Loucy (cell line): ENCODE data around the gene KLHL8.

Experiments
- H2AFZ ChIP-seq: fragments of 200-600 bp; sonication (generic); 2 replicates; pipeline ENCODE4 v1.6.0; 2016; ENCODE audit warnings: antibody characterized with exemption, mild to moderate bottlenecking, low read length, moderate library complexity
- H3F3A ChIP-seq: fragments of 200-600 bp; 2 replicates; pipeline ENCODE4 v1.6.0; 2016; ENCODE audit warnings: antibody characterized with exemption, low read depth, mild to moderate bottlenecking
- H3K27me3 ChIP-seq: fragments of 200-600 bp; sonication (generic); 2 replicates; pipeline ENCODE4 v1.6.1; 2014; ENCODE audit warnings: low read length, mild to moderate bottlenecking; ENCODE audit not compliant: insufficient read depth, poor library complexity, severe bottlenecking
- H3K36me3 ChIP-seq: fragments of 200-600 bp; sonication (generic); 2 replicates; pipeline ENCODE4 v1.6.1; 2016; ENCODE audit warnings: low read length; ENCODE audit not compliant: insufficient read depth
- H3K4me1 ChIP-seq: fragments of 200-600 bp; sonication (generic); 2 replicates; pipeline ENCODE4 v1.5.1; 2014; ENCODE audit warnings: low read length, mild to moderate bottlenecking; ENCODE audit not compliant: insufficient read depth, poor library complexity, severe bottlenecking
- H3K4me2 ChIP-seq: fragments of 200-600 bp; sonication (generic); 2 replicates; pipeline ENCODE4 v1.6.0; 2014; ENCODE audit warnings: antibody characterized with exemption, low read length, low read depth, mild to moderate bottlenecking; ENCODE audit not compliant: poor library complexity, severe bottlenecking
- H3K4me3 ChIP-seq: fragments of 200-600 bp; sonication (generic); 2 replicates; pipeline ENCODE4 v1.5.1; 2014; ENCODE audit warnings: low read length, mild to moderate bottlenecking, mixed read lengths; ENCODE audit not compliant: poor library complexity, severe bottlenecking
- H3K79me2 ChIP-seq: fragments of 200-600 bp; sonication (generic); 2 replicates; pipeline ENCODE4 v1.6.1; 2014; ENCODE audit warnings: low read length; ENCODE audit not compliant: insufficient read depth
- H3K9ac ChIP-seq: fragments of 200-600 bp; sonication (generic); 2 replicates; pipeline ENCODE4 v1.6.0; 2014; ENCODE audit warnings: mild to moderate bottlenecking, low read depth, low read length, moderate library complexity; ENCODE audit not compliant: poor library complexity, severe bottlenecking
- H3K9me2 ChIP-seq: fragments of 200-600 bp; sonication (generic); replicated peaks from 2 replicates; pipeline ENCODE4 v1.6.1; 2016; ENCODE audit warnings: low read depth, low read length, mixed read lengths
- H3K9me3 ChIP-seq: fragments of 200-600 bp; sonication (generic); 2 replicates; pipeline ENCODE4 v1.6.1; 2014; ENCODE audit warnings: mild to moderate bottlenecking, antibody characterized with exemption, low read length, low read depth; ENCODE audit not compliant: insufficient read depth
- H4K20me1 ChIP-seq: fragments of 200-600 bp; sonication (generic); 2 replicates; pipeline ENCODE4 v1.6.0; 2014; ENCODE audit warnings: antibody characterized with exemption, low read length, mild to moderate bottlenecking; ENCODE audit not compliant: insufficient read depth, poor library complexity, severe bottlenecking
- CTCF ChIP-seq: fragments of 200-600 bp; sonication (generic); conservative IDR thresholded peaks from 2 replicates; pipeline ENCODE4 v1.5.1; 2014; ENCODE audit warnings: mild to moderate bottlenecking, antibody characterized with exemption, low read length
- EZH2phosphoT487 ChIP-seq: fragments of 200-600 bp; IDR thresholded peaks from 2 replicates; pipeline ENCODE4 v1.6.1; 2018; ENCODE audit warnings: antibody characterized with exemption, mild to moderate bottlenecking, moderate library complexity, borderline replicate concordance

The KLHL8 gene

GRCh38 chr4:87180767-87181166, 39.7 kb downstream of the KLHL8 start:
- Histone ChIP-seq H3K4me1 (no peaks in the 10 kb centered on the region), H3K4me3 (no peak overlapping the region), H3K9me3 (no peaks in the 10 kb centered on the region), H3K79me2 (no peaks in the 10 kb centered on the region), H3K9ac (no peak overlapping the region), H3K4me2 (no peak overlapping the region), H3F3A (no peaks in the 10 kb centered on the region), H2AFZ (no peak overlapping the region), H3K9me2 (no peaks in the 10 kb centered on the region), H3K36me3 (peaks cover 5% of the 10 kb centered on the region; the same call in 1 of the 2 replicates), H4K20me1 (no peaks in the 10 kb centered on the region), H3K27me3 (no peaks in the 10 kb centered on the region)
- TF ChIP-seq CTCF (no peak), EZH2phosphoT487 (no peak)

- Histone ChIP-seq H3K36me3 (peaks cover 10% of the 10 kb centered on the region; the same call in 1 of the 2 replicates), H2AFZ (no peak overlapping the region)
Observed at GRCh38 chr4:87179751-87180150, 40.7 kb downstream of the KLHL8 start.

DNA sequence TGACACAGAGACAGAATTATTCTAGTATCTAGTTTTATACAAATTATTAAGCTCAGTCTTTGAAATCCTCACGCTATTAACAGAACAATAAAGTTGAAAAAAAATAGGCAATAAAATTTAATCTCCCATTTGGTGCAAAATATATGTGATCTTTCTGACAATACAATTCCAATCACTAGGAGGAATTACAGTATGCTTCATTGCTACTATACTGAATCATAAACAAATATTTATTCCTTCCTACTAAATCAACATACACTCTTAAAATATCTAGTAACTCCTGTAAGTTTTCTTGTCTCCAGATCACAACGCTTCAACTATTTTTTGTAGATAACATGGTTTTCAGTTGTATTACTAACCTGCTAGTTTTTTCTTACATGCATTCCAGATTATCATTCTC, 45.7 kb downstream of the KLHL8 start:
- Histone ChIP-seq H3F3A (no peaks in the 10 kb centered on the region), H4K20me1 (no peaks in the 10 kb centered on the region), H3K4me1 (no peaks in the 10 kb centered on the region), H3K9ac (no peak overlapping the region), H3K27me3 (no peaks in the 10 kb centered on the region), H3K4me3 (no peak overlapping the region), H3K9me2 (no peaks in the 10 kb centered on the region), H3K36me3 (peaks cover 18% of the 10 kb centered on the region; the same call in 1 of the 2 replicates), H3K4me2 (no peak overlapping the region), H3K9me3 (no peaks in the 10 kb centered on the region), H3K79me2 (no peaks in the 10 kb centered on the region), H2AFZ (no peak overlapping the region)
- TF ChIP-seq EZH2phosphoT487 (no peak), CTCF (no peak)

More at GRCh38 chr4:87179751-87180150, 40.7 kb downstream of the KLHL8 start:
- Histone ChIP-seq H3K9me3 (no peaks in the 10 kb centered on the region), H3K79me2 (no peaks in the 10 kb centered on the region), H3K27me3 (no peaks in the 10 kb centered on the region), H4K20me1 (no peaks in the 10 kb centered on the region), H3K4me2 (no peak overlapping the region), H3K4me1 (no peaks in the 10 kb centered on the region), H3K4me3 (no peak overlapping the region), H3K9ac (no peak overlapping the region), H3K9me2 (no peaks in the 10 kb centered on the region), H3F3A (no peaks in the 10 kb centered on the region)
- no peak for TF ChIP-seq CTCF
- no peak for TF ChIP-seq EZH2phosphoT487
